ENCODE data around the gene NPSR1.

GRCh38 chr7:34750636-34751035, 92.6 kb downstream of the NPSR1 start:
- no peak for TF ChIP-seq POLR2AphosphoS5 (IDR thresholded peaks at IDR 0.05)
- TF ChIP-seq, protein P1, sequence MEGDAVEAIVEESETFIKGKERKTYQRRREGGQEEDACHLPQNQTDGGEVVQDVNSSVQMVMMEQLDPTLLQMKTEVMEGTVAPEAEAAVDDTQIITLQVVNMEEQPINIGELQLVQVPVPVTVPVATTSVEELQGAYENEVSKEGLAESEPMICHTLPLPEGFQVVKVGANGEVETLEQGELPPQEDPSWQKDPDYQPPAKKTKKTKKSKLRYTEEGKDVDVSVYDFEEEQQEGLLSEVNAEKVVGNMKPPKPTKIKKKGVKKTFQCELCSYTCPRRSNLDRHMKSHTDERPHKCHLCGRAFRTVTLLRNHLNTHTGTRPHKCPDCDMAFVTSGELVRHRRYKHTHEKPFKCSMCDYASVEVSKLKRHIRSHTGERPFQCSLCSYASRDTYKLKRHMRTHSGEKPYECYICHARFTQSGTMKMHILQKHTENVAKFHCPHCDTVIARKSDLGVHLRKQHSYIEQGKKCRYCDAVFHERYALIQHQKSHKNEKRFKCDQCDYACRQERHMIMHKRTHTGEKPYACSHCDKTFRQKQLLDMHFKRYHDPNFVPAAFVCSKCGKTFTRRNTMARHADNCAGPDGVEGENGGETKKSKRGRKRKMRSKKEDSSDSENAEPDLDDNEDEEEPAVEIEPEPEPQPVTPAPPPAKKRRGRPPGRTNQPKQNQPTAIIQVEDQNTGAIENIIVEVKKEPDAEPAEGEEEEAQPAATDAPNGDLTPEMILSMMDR (IDR thresholded peaks at IDR 0.05) = no peak

Data from prostate gland (tissue), 2 donors.